Measurements from ENCODE around the gene PILRB.

PILRB gene

GRCh38 chr7:100398239-100398638 is 40.3 kb downstream of the PILRB start:
- DNase-seq (ENCODE audit: low read depth, low spot score), result no peak
- no peak overlapping the region for H3K4me3 ChIP-seq (ENCODE audit: low read depth, low read length)
- no peak for TF ChIP-seq CTCF (IDR thresholded peaks at IDR 0.05; ENCODE audit: insufficient read depth, low read length, missing control alignments)
- CTCF ChIA-PET, result interaction anchor here (3.9 kb wide), 1 partner anchor 9 kb away, joined by 28 read pairs; no protein-coding TSS in a partner anchor
- POLR2A ChIA-PET, result no interaction called here

GRCh38 chr7:100400041-100400440 is 42.1 kb downstream of the PILRB start:
- TF ChIP-seq CTCF (IDR thresholded peaks at IDR 0.05; ENCODE audit: insufficient read depth, low read length, missing control alignments), result no peak
- DNase-seq (ENCODE audit: low read depth, low spot score), result no peak
- CTCF ChIA-PET, result interaction anchor here (1.0 to 1.1 kb wide), 3 partner anchors 8 to 13 kb away, joined by 3 to 4 read pairs (median 4); no protein-coding TSS in a partner anchor
- H3K4me3 ChIP-seq (ENCODE audit: low read depth, low read length), result no peak overlapping the region
- POLR2A ChIA-PET, result no interaction called here

GRCh38 chr7:100400656-100401055 is 42.7 kb downstream of the PILRB start:
- no peak for DNase-seq (ENCODE audit: low read depth, low spot score)
- POLR2A ChIA-PET, result no interaction called here
- CTCF ChIA-PET, result interaction anchor here (0.8 kb wide), 1 partner anchor 10 kb away, joined by 3 read pairs; no protein-coding TSS in a partner anchor

GRCh38 chr7:100401811-100402210 is 43.9 kb downstream of the PILRB start:
- ChIA-PET CTCF (interaction anchor here (2.3 kb wide), 1 partner anchor 10 kb away, joined by 10 read pairs; no protein-coding TSS in a partner anchor), POLR2A (interaction anchor here (0.6 kb wide), 1 partner anchor 14 kb away, joined by 4 read pairs; no protein-coding TSS in a partner anchor)
- no peak overlapping the region for H3K4me3 ChIP-seq (ENCODE audit: low read depth, low read length)
- no peak for TF ChIP-seq CTCF (IDR thresholded peaks at IDR 0.05; ENCODE audit: insufficient read depth, low read length, missing control alignments)
- DNase-seq (ENCODE audit: low read depth, low spot score), result no peak

More at GRCh38 chr7:100400656-100401055, 42.7 kb downstream of the PILRB start:
- TF ChIP-seq CTCF (IDR thresholded peaks at IDR 0.05; ENCODE audit: insufficient read depth, low read length, missing control alignments), result no peak
- H3K4me3 ChIP-seq (ENCODE audit: low read depth, low read length), result no peak overlapping the region

- no peak for TF ChIP-seq CTCF (IDR thresholded peaks at IDR 0.05; ENCODE audit: insufficient read depth, low read length, missing control alignments)
- ChIA-PET POLR2A (interaction anchor here (0.6 kb wide), 1 partner anchor 14 kb away, joined by 4 read pairs; no protein-coding TSS in a partner anchor), CTCF (interaction anchor here (1.4 to 2.3 kb wide), 2 partner anchors 10 to 13 kb away, joined by 8 to 10 read pairs; no protein-coding TSS in a partner anchor)
- no peak for DNase-seq (ENCODE audit: low read depth, low spot score)
- H3K4me3 ChIP-seq (ENCODE audit: low read depth, low read length), result no peak overlapping the region
These were observed 44.3 kb downstream of the PILRB start for GRCh38 chr7:100402241-100402640.

- no peak for TF ChIP-seq CTCF (IDR thresholded peaks at IDR 0.05; ENCODE audit: insufficient read depth, low read length, missing control alignments)
- no peak overlapping the region for H3K4me3 ChIP-seq (ENCODE audit: low read depth, low read length)
- POLR2A ChIA-PET, result no interaction called here
- DNase-seq (ENCODE audit: low read depth, low spot score), result no peak
- CTCF ChIA-PET, result interaction anchor here (0.9 to 3.8 kb wide), 19 partner anchors 9 to 290 kb away, joined by 3 to 30 read pairs (median 9); partner anchors contain the start of genes MEPCE and ZCWPW1
These were observed 48.9 kb downstream of the PILRB start for GRCh38 chr7:100406767-100407166.

All from AG04449 (cell line).